ENCODE data around the gene NEAT1.

The NEAT1 gene

GRCh38 chr11:65380460-65381119, 42.0 kb upstream of the NEAT1 start:
- TF ChIP-seq REST (IDR thresholded peaks at IDR 0.05; ENCODE audit: insufficient read depth in 1 of 2, low read depth in 2 of 2, low read length in 2 of 2) (no peak), FOXP2 (optimal IDR thresholded peaks at IDR 0.05; ENCODE audit: borderline replicate concordance, extremely low read depth, extremely low read length, insufficient read depth) (no peak)

- TF ChIP-seq FOXP2 (optimal IDR thresholded peaks at IDR 0.05; ENCODE audit: borderline replicate concordance, extremely low read depth, extremely low read length, insufficient read depth) (no peak), REST (IDR thresholded peaks at IDR 0.05; ENCODE audit: insufficient read depth in 1 of 2, low read depth in 2 of 2, low read length in 2 of 2) (no peak), SIN3A (IDR thresholded peaks at IDR 0.05; ENCODE audit: borderline replicate concordance, insufficient read depth, low read length) (no peak), TAF1 (IDR thresholded peaks at IDR 0.05; ENCODE audit: borderline replicate concordance, insufficient read depth, low read length) (no peak), POLR2AphosphoS5 (IDR thresholded peaks at IDR 0.05; ENCODE audit: low read depth, low read length) (no peak)
Observed at GRCh38 chr11:65381716-65382032, 40.9 kb upstream of the NEAT1 start.

GRCh38 chr11:65382033-65382803, 40.4 kb upstream of the NEAT1 start, which contains the start of gene SLC25A45:
TSS of gene SLC25A45 (minus strand) at chr11:65382646. CDS start at chr11:65381951, 695 bp downstream.
- TF ChIP-seq TAF1 (IDR thresholded peaks at IDR 0.05; ENCODE audit: borderline replicate concordance, insufficient read depth, low read length) (no peak; the same call in 1 of the 2 replicates), FOXP2 (optimal IDR thresholded peaks at IDR 0.05; ENCODE audit: borderline replicate concordance, extremely low read depth, extremely low read length, insufficient read depth) (peak; percentile 98), REST (IDR thresholded peaks at IDR 0.05; ENCODE audit: insufficient read depth in 1 of 2, low read depth in 2 of 2, low read length in 2 of 2) (peak in 1 of 2 experiments; percentile 28; a peak in 1 of 4 replicates), POLR2AphosphoS5 (IDR thresholded peaks at IDR 0.05; ENCODE audit: low read depth, low read length) (no peak; the same call in none of the 2 replicates)

- TF ChIP-seq REST (IDR thresholded peaks at IDR 0.05; ENCODE audit: insufficient read depth in 1 of 2, low read depth in 2 of 2, low read length in 2 of 2) (no peak), FOXP2 (optimal IDR thresholded peaks at IDR 0.05; ENCODE audit: borderline replicate concordance, extremely low read depth, extremely low read length, insufficient read depth) (peak; percentile 20), SIN3A (IDR thresholded peaks at IDR 0.05; ENCODE audit: borderline replicate concordance, insufficient read depth, low read length) (no peak), TAF1 (IDR thresholded peaks at IDR 0.05; ENCODE audit: borderline replicate concordance, insufficient read depth, low read length) (no peak), POLR2AphosphoS5 (IDR thresholded peaks at IDR 0.05; ENCODE audit: low read depth, low read length) (0 out of 2 replicates have a peak, but pooled peaks have one; percentile 76)
Observed at GRCh38 chr11:65382804-65383368, 39.7 kb upstream of the NEAT1 start.
